ENCODE data around the gene PDCD1. TPM values are rescaled to one million over a fixed set of nuclear protein-coding genes. Genes with fewer than 3 reads are reported as not detected.

Gene PDCD1
- total and polyA plus RNA-seq, 2 experiments from 2014 or later: 0.44 TPM; not detected in 1

- H3K27ac ChIP-seq: no peak overlapping the region
- H3K4me1 ChIP-seq (ENCODE audit: insufficient read depth): peaks cover 5% of the 10 kb centered on the region
- no peaks in the 10 kb centered on the region for H3K79me2 ChIP-seq
- no peaks in the 10 kb centered on the region for H3K9me2 ChIP-seq (replicated peaks; ENCODE audit: insufficient read depth)
- no peak overlapping the region for H3K4me2 ChIP-seq
- H3K27me3 ChIP-seq: no peaks in the 10 kb centered on the region
- no peak overlapping the region for H3K4me3 ChIP-seq
- TF ChIP-seq EZH2phosphoT487 (IDR thresholded peaks at IDR 0.05; ENCODE audit: low read depth, severe bottlenecking, unreplicated experiment): no peak
- no peak for TF ChIP-seq CTCF (IDR thresholded peaks at IDR 0.05; ENCODE audit: poor library complexity)
- no peak for TF ChIP-seq EZH2 (IDR thresholded peaks at IDR 0.05; ENCODE audit: borderline replicate concordance)
- H3K9me3 ChIP-seq (ENCODE audit: low read depth): no peaks in the 10 kb centered on the region
- H3K36me3 ChIP-seq (replicated peaks; ENCODE audit: insufficient read depth, low read depth): no peaks in the 10 kb centered on the region
- 87% methylated on average over 28 of the region's 28 CpGs for WGBS (ENCODE audit: low lambda C conversion rate, missing lambda C conversion rate)
- H2AFZ ChIP-seq: no peak overlapping the region
- DNase-seq (ENCODE audit: low spot score): no peak
- no peaks in the 10 kb centered on the region for H4K20me1 ChIP-seq (ENCODE audit: insufficient read depth, poor library complexity, severe bottlenecking)
These were observed 12.2 kb upstream of the PDCD1 start for GRCh38 chr2:241870611-241871537.

GRCh38 chr2:241870081-241870541, 11.4 kb upstream of the PDCD1 start:
- H4K20me1 ChIP-seq (ENCODE audit: insufficient read depth, poor library complexity, severe bottlenecking): no peaks in the 10 kb centered on the region
- no peaks in the 10 kb centered on the region for H3K27me3 ChIP-seq
- 97% methylated on average over 25 of the region's 28 CpGs for WGBS (ENCODE audit: low lambda C conversion rate, missing lambda C conversion rate)
- H3K4me2 ChIP-seq: no peak overlapping the region
- H3K9me2 ChIP-seq (replicated peaks; ENCODE audit: insufficient read depth): no peaks in the 10 kb centered on the region
- H3K79me2 ChIP-seq: no peaks in the 10 kb centered on the region
- TF ChIP-seq CTCF (IDR thresholded peaks at IDR 0.05; ENCODE audit: poor library complexity): no peak
- no peak for TF ChIP-seq EZH2phosphoT487 (IDR thresholded peaks at IDR 0.05; ENCODE audit: low read depth, severe bottlenecking, unreplicated experiment)
- no peak for TF ChIP-seq EZH2 (IDR thresholded peaks at IDR 0.05; ENCODE audit: borderline replicate concordance)
- no peak overlapping the region for H2AFZ ChIP-seq
- DNase-seq (ENCODE audit: low spot score): no peak
- H3K4me3 ChIP-seq: no peak overlapping the region
- H3K36me3 ChIP-seq (replicated peaks; ENCODE audit: insufficient read depth, low read depth): no peaks in the 10 kb centered on the region
- no peak overlapping the region for H3K27ac ChIP-seq
- H3K4me1 ChIP-seq (ENCODE audit: insufficient read depth): peaks cover 5% of the 10 kb centered on the region
- H3K9me3 ChIP-seq (ENCODE audit: low read depth): no peaks in the 10 kb centered on the region

- Histone ChIP-seq H3K79me2 (no peaks in the 10 kb centered on the region), H3K9me3 (ENCODE audit: low read depth) (no peaks in the 10 kb centered on the region), H3K4me2 (no peak within 1 kb of the TSS), H3K4me3 (no peak within 1 kb of the TSS), H3K27me3 (no peaks in the 10 kb centered on the region), H2AFZ (no peak within 1 kb of the TSS), H3K4me1 (ENCODE audit: insufficient read depth) (peaks cover 5% of the 10 kb centered on the region), H3K9me2 (replicated peaks; ENCODE audit: insufficient read depth) (no peaks in the 10 kb centered on the region), H3K36me3 (replicated peaks; ENCODE audit: insufficient read depth, low read depth) (no peaks in the 10 kb centered on the region), H4K20me1 (ENCODE audit: insufficient read depth, poor library complexity, severe bottlenecking) (no peaks in the 10 kb centered on the region), H3K27ac (no peak within 1 kb of the TSS)
- 82% methylated on average over 32 of the region's 33 CpGs for WGBS (ENCODE audit: low lambda C conversion rate, missing lambda C conversion rate)
- no peak for DNase-seq (ENCODE audit: low spot score)
- TF ChIP-seq CTCF (IDR thresholded peaks at IDR 0.05; ENCODE audit: poor library complexity): no peak
- no peak for TF ChIP-seq EZH2 (IDR thresholded peaks at IDR 0.05; ENCODE audit: borderline replicate concordance)
- TF ChIP-seq EZH2phosphoT487 (IDR thresholded peaks at IDR 0.05; ENCODE audit: low read depth, severe bottlenecking, unreplicated experiment): no peak
These were observed 10.6 kb upstream of the PDCD1 start, which contains the start of gene RTP5 for GRCh38 chr2:241869087-241869961. Gene RTP5 (plus strand): TSS chr2:241869729. CDS start chr2:241869757, 28 bp downstream.
